ENCODE results near the gene PHF2. TPM values are rescaled to one million over a fixed set of nuclear protein-coding genes. Genes with fewer than 3 reads are reported as not detected.

PHF2 gene
- total RNA-seq, 2 experiments from 2014 or later: 20.6 to 23.7 TPM

- intact Hi-C loops (cut with micrococcal nuclease; ENCODE audit: unreplicated experiment): no loop called here
- CTCF ChIA-PET (ENCODE audit: unreplicated experiment): no interaction called here
- POLR2A ChIA-PET: interaction anchor here (0.6 to 0.7 kb wide), 2 partner anchors 9 to 55 kb away, joined by 3 to 4 read pairs; no protein-coding TSS in a partner anchor
Observed at GRCh38 chr9:93592008-93592642, 15.7 kb downstream of the PHF2 start.

DNA sequence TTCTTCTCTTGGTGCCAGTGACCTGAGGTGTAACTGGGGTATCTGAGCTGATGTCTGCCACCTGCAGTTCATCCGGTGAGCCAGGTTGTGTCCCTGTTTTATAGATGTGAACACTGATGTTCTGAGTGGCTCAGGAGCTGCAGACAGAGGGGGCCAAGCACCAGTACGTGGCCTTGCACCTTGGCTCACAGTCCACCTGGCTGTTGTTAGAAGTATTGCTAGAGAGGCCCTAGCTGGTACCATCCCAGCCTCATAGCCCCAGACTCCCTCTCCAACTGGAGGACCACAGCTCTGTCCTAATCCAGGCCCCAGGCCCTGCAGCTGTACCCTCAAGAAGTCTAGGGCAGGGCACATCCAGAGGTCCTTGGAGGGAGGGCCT lies 16.2 kb downstream of the PHF2 start:
- Histone ChIP-seq H3K4me3 (ENCODE audit: low read depth, low read length, poor library complexity, severe bottlenecking) (no peak overlapping the region), H3K9me3 (ENCODE audit: low read length) (no peaks in the 10 kb centered on the region), H3K79me2 (ENCODE audit: insufficient read depth, low read depth, low read length) (no peaks in the 10 kb centered on the region), H3K4me2 (ENCODE audit: low read length) (no peak overlapping the region), H3K36me3 (ENCODE audit: insufficient read depth, low read length) (no peaks in the 10 kb centered on the region), H3K4me1 (ENCODE audit: insufficient read depth, low read length, poor library complexity, severe bottlenecking) (no peaks in the 10 kb centered on the region), H3K27ac (ENCODE audit: low read depth, low read length, poor library complexity, severe bottlenecking) (no peak overlapping the region), H2AFZ (ENCODE audit: low read length) (no peak overlapping the region), H3K9me2 (ENCODE audit: insufficient read depth, low read length) (no peaks in the 10 kb centered on the region), H4K20me1 (ENCODE audit: insufficient read depth, low read length) (no peaks in the 10 kb centered on the region; the same call in 1 of the 2 replicates)
- intact Hi-C loops (cut with micrococcal nuclease; ENCODE audit: unreplicated experiment): no loop called here
- CTCF ChIA-PET (ENCODE audit: unreplicated experiment): no interaction called here
- BruUV-seq (replicated peaks): no TSS peak
- peak; percentile 35 for DNase-seq (ENCODE audit: low spot score)
- TF ChIP-seq CTCF (conservative IDR thresholded peaks at IDR 0.05; ENCODE audit: low read length): peak; percentile 40
- TF ChIP-seq EZH2phosphoT487 (IDR thresholded peaks at IDR 0.05; ENCODE audit: borderline replicate concordance, low read depth, low read length): no peak
- POLR2A ChIA-PET: interaction anchor here (0.6 kb wide), 1 partner anchor 56 kb away, joined by 4 read pairs; no protein-coding TSS in a partner anchor

More at GRCh38 chr9:93592008-93592642, 15.7 kb downstream of the PHF2 start:
- Histone ChIP-seq H3K27ac (ENCODE audit: low read depth, low read length, poor library complexity, severe bottlenecking) (no peak overlapping the region), H3K9me3 (ENCODE audit: low read length) (no peaks in the 10 kb centered on the region), H3K4me3 (ENCODE audit: low read depth, low read length, poor library complexity, severe bottlenecking) (no peak overlapping the region), H3K79me2 (ENCODE audit: insufficient read depth, low read depth, low read length) (no peaks in the 10 kb centered on the region), H3K9me2 (ENCODE audit: insufficient read depth, low read length) (no peaks in the 10 kb centered on the region), H4K20me1 (ENCODE audit: insufficient read depth, low read length) (no peaks in the 10 kb centered on the region; the same call in 1 of the 2 replicates), H2AFZ (ENCODE audit: low read length) (no peak overlapping the region), H3K36me3 (ENCODE audit: insufficient read depth, low read length) (no peaks in the 10 kb centered on the region), H3K4me1 (ENCODE audit: insufficient read depth, low read length, poor library complexity, severe bottlenecking) (no peaks in the 10 kb centered on the region), H3K4me2 (ENCODE audit: low read length) (no peak overlapping the region)
- no TSS peak for BruUV-seq (replicated peaks)
- no peak for TF ChIP-seq CTCF (conservative IDR thresholded peaks at IDR 0.05; ENCODE audit: low read length)
- TF ChIP-seq EZH2phosphoT487 (IDR thresholded peaks at IDR 0.05; ENCODE audit: borderline replicate concordance, low read depth, low read length): no peak
- no peak for DNase-seq (ENCODE audit: low spot score)

DNA sequence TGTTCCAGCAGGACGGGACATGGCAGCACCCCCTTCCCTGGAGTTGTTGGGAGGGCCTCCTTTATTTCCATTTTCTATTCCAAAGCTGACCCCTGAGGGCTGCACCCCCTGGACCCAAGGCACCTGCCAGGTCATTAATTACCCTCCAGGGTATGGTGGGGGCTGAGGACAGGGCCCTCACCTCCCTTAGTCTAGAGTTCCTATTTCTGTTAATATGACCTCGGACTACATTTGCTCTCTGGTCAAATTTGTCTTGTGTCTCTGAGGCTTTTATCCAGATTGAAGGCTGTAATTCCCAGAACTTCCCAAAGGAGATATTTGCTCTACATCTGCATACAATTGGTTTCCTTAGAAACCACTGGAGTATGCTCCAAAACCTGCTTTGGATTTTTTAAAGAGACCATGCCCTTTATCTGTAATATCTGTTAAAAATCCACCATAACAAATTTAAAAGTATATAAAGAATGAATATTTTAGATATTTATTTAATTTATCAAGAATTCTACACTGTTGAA lies 16.8 kb downstream of the PHF2 start:
- H2AFZ ChIP-seq (ENCODE audit: low read length): no peak overlapping the region
- H3K4me3 ChIP-seq (ENCODE audit: low read depth, low read length, poor library complexity, severe bottlenecking): no peak overlapping the region
- ChIA-PET POLR2A (interaction anchor here (0.6 kb wide), 1 partner anchor 56 kb away, joined by 4 read pairs; no protein-coding TSS in a partner anchor), CTCF (ENCODE audit: unreplicated experiment) (no interaction called here)
- H3K4me2 ChIP-seq (ENCODE audit: low read length): no peak overlapping the region
- H4K20me1 ChIP-seq (ENCODE audit: insufficient read depth, low read length): no peaks in the 10 kb centered on the region; the same call in 1 of the 2 replicates
- BruUV-seq (replicated peaks): no TSS peak
- H3K4me1 ChIP-seq (ENCODE audit: insufficient read depth, low read length, poor library complexity, severe bottlenecking): no peaks in the 10 kb centered on the region
- no peaks in the 10 kb centered on the region for H3K9me2 ChIP-seq (ENCODE audit: insufficient read depth, low read length)
- intact Hi-C loops (cut with micrococcal nuclease; ENCODE audit: unreplicated experiment): no loop called here
- H3K9me3 ChIP-seq (ENCODE audit: low read length): no peaks in the 10 kb centered on the region
- TF ChIP-seq CTCF (conservative IDR thresholded peaks at IDR 0.05; ENCODE audit: low read length): no peak
- TF ChIP-seq EZH2phosphoT487 (IDR thresholded peaks at IDR 0.05; ENCODE audit: borderline replicate concordance, low read depth, low read length): no peak
- H3K36me3 ChIP-seq (ENCODE audit: insufficient read depth, low read length): no peaks in the 10 kb centered on the region
- no peaks in the 10 kb centered on the region for H3K79me2 ChIP-seq (ENCODE audit: insufficient read depth, low read depth, low read length)
- no peak for DNase-seq (ENCODE audit: low spot score)
- no peak overlapping the region for H3K27ac ChIP-seq (ENCODE audit: low read depth, low read length, poor library complexity, severe bottlenecking)
